C4-2B (cell line): ENCODE results near the gene ZNF492.

ENCODE experiments used
- CTCF ChIP-seq: fragments of 450-650 bp; conservative IDR thresholded peaks from 2 replicates; pipeline ENCODE4 v1.5.1; 2017; ENCODE audit warnings: mild to moderate bottlenecking
- ZFX ChIP-seq: fragments of 450-650 bp; IDR thresholded peaks from 2 replicates; pipeline ENCODE4 v1.6.1; 2017

GRCh38 chr19:22603518-22604440 is 30.3 kb upstream of the ZNF492 start:
- TF ChIP-seq CTCF: no peak
- no peak for TF ChIP-seq ZFX
